NOMO-1 treated with dmso at 0.1 percent for 144 hours (cell line): ENCODE results near the gene GATA6.

Source experiments
- DNase-seq: peaks from one replicate; lab custom pipeline; 2025; ENCODE audit not compliant: unreplicated experiment; lab: John Stamatoyannopoulos, UW

Gene GATA6

DNA sequence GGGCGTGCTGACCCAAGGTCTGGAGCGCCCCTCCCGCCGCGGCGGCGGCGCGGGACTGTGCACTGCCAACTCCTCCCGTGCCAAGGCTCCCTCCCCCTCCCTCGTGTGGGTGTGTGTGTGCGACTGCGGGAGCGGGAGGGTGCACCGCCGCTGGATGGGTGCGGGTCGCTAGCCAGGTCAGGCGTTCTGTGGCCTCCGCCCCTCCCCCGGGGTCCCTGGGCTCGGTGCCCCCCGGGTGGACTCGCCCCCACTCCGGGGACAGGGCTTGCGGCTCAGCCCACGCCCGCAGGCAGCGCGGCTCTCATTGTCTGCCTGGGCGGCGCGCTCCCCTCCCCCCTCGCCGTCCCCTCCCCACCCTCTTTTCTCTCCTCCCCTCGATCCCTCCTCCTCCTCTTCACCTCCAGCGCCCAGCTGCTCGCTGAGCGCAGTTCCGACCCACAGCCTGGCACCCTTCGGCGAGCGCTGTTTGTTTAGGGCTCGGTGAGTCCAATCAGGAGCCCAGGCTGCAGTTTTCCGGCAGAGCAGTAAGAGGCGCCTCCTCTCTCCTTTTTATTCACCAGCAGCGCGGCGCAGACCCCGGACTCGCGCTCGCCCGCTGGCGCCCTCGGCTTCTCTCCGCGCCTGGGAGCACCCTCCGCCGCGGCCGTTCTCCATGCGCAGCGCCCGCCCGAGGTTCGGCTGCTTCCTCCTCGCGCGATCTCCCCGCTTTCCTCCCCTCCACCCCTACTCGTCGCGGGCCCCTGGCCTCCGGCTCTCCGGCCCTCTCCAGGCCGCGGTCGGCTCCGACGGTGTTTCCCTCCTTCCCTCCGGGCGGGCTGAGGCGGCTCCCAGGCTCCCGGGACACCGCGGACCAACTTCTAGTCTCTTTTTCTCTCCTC, at the start of gene GATA6:
TSS of gene GATA6 (plus strand) at position 579 of the 878 bp plus-strand sequence. CDS start 1,556 bp downstream, outside the sequence.
- DNase-seq: peak; percentile 51

GRCh38 chr18:22124970-22125369, 44.4 kb upstream of the GATA6 start:
- no peak for DNase-seq

DNA sequence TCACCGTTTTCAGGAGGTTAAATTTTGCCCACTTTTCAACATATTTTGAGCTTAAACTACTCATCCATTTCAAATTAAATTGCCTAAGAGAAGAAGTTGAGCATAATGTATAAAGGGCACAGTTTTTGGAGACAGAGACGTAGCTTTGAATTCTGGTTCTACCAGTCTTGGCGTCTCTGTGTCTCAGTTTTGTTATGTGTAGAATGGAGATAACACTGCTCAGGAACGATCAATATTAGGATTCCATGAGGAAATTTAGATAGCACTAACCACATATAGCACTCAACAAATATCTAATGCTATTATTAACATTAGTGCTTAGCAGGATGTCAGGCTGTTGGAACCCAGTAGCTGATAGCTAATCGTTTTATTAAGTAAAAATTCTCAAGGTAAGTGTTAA, 40.4 kb upstream of the GATA6 start:
- no peak for DNase-seq

DNA sequence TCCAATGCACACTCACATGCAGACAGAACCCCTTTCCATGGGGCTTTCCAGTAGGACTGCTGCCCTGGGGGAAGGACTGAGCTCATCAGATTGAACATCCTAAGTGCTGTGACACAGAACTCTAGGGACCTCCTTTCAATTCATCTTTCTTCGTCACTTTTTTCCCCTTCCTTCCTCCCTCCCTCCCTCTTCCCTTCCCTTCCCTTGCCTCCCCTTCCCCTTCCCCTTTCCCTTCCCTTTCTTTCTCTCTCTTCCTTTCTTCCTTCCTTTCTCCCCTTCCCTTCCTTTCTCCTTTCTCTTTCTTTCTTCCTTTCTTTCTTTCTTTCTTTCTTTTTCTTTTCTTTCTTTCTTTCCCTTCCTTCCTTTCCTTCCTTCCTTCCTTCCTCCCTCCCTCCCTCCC, 39.6 kb upstream of the GATA6 start:
- no peak for DNase-seq

- DNase-seq: no peak
These were observed 37.1 kb upstream of the GATA6 start for GRCh38 chr18:22132258-22132657.

GRCh38 chr18:22132763-22133162, 36.6 kb upstream of the GATA6 start:
- no peak for DNase-seq

DNA sequence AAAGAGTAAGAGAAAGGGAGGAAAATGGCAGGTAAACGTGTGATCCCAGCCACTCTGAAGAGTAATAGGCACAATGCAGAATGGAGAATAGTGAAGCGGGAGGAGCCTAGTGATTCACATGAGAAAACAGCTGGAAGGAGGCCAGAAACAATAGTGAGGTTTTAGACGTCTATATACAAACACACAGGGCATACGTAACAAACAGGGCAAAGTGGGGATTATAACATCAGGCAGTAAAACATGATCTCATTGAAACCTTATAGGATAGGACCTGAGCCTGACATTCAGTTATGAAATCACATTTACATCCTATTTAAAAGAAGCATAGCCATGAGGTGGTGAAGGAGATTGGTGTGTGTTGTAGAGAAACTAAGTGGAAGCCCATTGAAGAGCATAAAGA, 33.0 kb upstream of the GATA6 start:
- DNase-seq: no peak

DNA sequence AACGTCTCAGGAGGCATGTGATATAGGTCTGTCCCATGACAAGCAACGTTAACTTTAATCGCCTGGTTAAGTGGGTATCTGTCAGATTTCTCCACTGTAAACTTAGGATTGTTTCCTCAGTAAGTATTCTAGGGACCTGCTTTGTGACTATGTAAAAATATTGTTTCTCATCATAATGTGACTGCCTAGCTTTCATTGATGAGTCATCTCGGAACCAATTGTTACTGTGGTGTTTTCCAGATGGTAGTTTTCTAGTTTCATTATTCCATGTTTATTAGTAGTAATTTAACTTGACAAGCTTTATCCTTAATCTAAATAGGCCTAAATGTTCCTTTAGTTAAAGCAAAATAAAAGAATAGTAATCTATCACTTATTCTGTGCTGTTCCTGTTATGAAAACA, 28.2 kb upstream of the GATA6 start:
- no peak for DNase-seq

- DNase-seq: no peak
These were observed 25.7 kb upstream of the GATA6 start for GRCh38 chr18:22143347-22144340.

DNA sequence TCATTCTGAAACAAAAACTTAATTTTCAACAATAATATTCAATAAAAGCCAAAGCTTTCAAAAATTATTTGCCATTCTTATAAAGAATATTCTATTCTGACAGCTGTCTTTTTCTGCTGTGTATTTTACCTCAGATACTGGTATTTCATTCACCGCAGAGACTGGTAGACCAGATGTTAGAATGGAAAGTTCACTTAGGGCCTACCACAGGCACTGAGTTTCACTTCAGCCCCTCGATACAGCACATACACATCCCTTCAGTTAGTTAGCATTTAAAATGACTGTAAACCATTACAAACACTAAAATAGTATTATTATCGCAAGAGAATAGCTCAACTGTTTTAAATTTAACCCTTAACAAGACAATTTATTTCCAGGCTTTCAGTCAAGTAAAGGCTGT, 24.2 kb upstream of the GATA6 start:
- no peak for DNase-seq

GRCh38 chr18:22149710-22150109, 19.7 kb upstream of the GATA6 start:
- no peak for DNase-seq

GRCh38 chr18:22152093-22152492, 17.3 kb upstream of the GATA6 start:
- DNase-seq: no peak

GRCh38 chr18:22153428-22153827, 16.0 kb upstream of the GATA6 start:
- DNase-seq: no peak

DNA sequence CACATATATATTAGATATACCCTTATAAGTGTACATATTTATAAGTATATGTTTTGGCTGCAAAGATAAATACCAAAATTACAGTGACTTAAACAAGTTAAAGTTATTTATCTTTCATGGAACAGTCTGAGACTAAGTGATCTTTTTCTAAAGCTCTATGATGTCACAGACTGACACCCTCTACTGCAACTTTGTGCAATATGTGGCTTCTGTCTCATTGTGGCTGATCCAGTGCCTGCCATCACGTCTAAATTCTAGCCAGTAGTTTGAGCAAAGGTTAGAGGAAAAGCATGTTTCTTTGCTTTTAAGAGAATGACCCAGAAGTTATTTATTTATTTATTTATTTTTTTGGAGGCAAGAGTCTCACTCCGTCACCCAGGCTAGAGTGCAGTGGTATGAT, 13.8 kb upstream of the GATA6 start:
- no peak for DNase-seq

DNA sequence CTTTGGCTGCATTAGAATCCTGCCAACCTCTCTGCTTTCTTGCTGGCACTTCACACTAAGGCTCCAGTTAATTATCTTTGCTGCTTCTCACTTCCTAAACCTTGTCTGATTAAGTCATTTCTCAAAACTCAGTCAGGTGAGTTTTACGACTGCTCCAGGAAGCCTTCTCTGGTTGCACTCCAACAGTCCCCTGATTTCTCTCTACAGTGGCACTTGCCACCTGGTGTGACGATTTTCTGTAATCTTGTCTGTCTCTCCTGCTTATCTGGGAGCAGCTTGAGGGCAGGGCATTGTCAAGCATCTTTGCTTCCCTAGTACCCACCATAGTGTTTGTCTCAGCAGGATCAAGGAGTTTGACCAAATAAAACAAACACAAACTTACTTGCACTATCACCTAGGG, 10.4 kb upstream of the GATA6 start:
- DNase-seq: no peak

- DNase-seq: no peak
These were observed 8.3 kb upstream of the GATA6 start for GRCh38 chr18:22161090-22161489.

DNA sequence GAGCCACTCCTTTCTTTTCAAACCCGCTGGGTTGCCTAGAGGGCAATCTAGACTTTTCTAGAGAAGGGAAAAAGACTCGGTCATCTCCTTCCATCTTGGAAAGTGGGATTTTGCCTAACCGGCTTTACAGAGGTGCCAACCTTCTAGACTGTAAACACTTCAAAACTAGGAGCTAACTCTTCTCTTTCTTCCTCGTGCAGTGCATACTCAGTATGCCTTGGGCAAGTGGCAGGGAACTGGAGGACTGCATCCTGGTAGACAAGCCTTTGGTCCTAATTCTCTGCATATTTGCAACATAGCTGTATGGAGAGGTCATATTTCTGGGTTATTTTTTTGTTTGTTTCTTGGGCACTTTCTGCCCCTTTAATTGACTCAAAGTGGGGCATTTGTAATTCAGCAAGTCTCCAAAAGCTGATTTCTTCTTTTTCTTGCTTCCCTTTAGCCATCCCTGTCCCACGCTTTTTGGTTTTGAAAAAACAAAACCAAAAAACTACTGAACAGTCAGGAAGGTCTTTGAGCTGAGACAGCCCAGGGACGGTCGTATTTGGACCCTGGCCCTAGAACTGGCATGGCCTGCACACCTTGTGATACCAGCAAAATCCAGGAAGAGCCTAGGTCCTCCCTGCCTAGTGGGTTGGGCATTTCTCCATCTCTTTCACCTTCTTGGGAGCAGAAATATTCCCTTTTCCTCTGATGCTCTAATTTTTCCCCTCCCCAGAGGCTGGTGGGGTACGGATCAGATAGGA, 5.8 kb upstream of the GATA6 start:
- DNase-seq: no peak

DNA sequence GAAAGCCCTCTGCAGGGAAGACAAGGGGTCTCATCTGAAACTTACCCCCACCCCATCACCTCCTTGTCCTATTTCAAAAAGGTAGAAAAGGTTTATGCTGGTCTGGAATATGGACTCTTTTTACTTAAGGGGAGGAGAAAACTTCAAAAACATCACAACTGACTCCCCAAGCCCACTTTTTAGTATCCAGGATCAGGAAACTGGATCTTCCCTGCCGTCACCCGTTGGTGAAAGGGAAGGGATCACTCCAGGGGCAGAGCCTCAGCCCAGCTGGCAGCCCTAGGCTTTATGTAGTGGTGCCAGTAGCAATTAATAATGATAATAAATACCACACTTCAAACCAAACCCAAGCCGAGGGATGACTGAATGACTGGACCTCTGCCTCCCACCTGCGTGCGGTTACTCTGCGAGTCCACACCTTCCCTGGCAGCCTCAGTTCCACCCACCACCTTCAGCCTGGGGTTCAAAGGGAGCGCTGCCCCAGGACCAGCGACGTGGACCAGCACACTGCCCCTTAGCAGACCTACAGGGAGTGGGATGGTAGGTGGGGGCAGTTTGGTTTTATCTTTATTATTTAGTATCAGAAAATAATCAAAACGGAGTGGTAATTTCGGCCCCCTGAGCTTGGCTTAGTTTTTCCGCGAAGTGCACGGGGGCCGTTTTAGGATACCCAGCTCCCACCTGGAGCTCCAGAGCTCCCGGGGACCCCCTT, 4.9 kb upstream of the GATA6 start:
- DNase-seq: no peak

- DNase-seq: no peak
These were observed 4.3 kb upstream of the GATA6 start for GRCh38 chr18:22165049-22165602.

DNA sequence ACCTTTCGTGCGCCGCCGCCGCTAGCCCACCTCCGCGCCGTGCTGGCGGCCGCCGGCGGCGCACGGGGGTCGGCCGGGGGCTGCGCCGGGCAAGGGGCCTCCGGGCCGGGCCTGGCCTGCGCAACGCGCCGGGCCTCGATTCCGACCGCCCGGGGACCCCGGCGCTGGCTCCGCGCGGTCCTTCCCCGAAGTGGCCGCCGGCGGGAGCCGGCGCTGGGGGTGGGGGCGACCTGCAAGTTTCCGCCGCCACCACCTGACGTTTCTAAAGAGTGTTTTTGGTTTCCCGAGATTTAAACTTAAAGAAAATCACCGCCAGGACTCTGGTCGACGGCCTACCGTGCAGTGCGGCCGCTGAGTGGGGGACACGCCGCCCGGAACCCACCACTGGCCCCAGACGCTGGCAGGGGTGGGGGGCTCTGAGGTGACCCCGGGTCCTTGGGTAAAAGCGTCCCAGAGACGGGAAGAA, 3.8 kb upstream of the GATA6 start:
- no peak for DNase-seq
